Fibroblast of pulmonary artery (primary cell): ENCODE results near the gene C4orf50.
"Not testable (repeated sequence)": the region's sequence is repeated elsewhere in the genome, so short reads cannot be mapped to it uniquely, and the experiment has no call there.

Experiments
- DNase-seq: peaks from one replicate; pipeline ENCODE4 v3.0.0-alpha.2; 2010; ENCODE audit warnings: low read depth
- H3K4me3 ChIP-seq: replicated peaks from 2 replicates; pipeline ENCODE4 v1.5.1; 2011; ENCODE audit warnings: low read depth, mild to moderate bottlenecking, control low read depth, low read length, moderate library complexity
- TF ChIP-seq, protein P1 (sequence below): IDR thresholded peaks from 2 replicates; pipeline ENCODE4 v1.5.1; 2011; ENCODE audit warnings: mild to moderate bottlenecking, control low read depth, low read length, inconsistent platforms; ENCODE audit errors: missing control alignments

The C4orf50 gene

DNA sequence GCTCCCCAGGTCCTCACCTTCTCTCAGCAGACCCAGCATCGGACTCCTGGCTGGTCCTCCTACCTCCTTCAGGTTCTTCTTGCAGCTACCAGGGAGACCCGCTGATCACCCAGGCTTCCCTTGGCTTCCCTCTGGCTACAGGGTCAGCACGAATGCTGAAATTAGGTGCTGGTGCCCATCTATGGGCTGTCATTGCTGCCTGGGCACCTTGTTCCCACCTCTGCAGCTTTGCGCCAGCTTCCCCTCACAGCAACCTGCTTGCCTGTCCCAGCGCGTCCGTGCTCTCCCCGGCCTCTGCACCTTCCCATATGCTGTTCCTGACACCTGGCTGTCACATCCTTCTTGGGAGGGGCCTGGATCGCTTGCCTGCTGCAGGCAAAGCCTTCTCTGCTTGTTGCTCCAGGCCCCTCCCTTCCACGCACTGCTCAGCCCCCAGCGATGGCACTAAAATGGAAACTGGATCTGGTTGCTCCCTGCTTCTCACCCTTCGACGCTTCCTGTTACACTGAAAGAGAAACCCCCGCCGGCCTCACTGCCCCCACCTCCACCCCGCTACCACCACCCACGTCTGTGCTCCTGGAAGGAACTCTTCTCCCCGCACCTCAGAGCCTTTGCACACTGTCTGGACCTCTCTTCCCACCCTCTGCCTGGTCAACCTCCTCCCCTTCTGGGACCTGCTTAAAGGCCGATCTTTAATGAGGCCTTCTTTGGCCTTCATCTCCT, 22.2 kb downstream of the C4orf50 start:
- TF ChIP-seq, protein P1, sequence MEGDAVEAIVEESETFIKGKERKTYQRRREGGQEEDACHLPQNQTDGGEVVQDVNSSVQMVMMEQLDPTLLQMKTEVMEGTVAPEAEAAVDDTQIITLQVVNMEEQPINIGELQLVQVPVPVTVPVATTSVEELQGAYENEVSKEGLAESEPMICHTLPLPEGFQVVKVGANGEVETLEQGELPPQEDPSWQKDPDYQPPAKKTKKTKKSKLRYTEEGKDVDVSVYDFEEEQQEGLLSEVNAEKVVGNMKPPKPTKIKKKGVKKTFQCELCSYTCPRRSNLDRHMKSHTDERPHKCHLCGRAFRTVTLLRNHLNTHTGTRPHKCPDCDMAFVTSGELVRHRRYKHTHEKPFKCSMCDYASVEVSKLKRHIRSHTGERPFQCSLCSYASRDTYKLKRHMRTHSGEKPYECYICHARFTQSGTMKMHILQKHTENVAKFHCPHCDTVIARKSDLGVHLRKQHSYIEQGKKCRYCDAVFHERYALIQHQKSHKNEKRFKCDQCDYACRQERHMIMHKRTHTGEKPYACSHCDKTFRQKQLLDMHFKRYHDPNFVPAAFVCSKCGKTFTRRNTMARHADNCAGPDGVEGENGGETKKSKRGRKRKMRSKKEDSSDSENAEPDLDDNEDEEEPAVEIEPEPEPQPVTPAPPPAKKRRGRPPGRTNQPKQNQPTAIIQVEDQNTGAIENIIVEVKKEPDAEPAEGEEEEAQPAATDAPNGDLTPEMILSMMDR = no peak
- no peak for DNase-seq
- H3K4me3 ChIP-seq = no peak overlapping the region

GRCh38 chr4:5993876-5994811, 24.1 kb downstream of the C4orf50 start:
- TF ChIP-seq, protein P1 = no peak
- H3K4me3 ChIP-seq = no peak overlapping the region
- DNase-seq = no peak

DNA sequence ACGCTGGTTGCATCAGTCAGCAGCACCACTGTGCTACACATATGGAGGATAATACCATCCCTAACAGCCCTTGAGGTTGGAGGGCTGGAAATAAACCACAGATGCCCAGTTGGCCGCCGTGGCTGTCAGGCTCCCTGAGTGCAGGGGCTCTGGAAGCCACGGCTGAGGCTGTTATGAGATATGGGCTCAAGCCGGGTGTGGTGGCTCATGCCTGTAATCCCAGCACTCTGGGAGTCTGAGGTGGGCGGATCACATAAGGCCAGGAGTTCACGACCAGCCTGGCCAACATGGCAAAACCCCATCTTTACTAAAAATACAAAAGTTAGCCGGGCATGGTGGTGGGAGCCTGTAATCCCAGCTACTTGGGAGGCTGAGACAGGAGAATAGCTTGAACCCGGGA, 24.9 kb downstream of the C4orf50 start:
- DNase-seq, H3K4me3 ChIP-seq: not testable (repeated sequence)

DNA sequence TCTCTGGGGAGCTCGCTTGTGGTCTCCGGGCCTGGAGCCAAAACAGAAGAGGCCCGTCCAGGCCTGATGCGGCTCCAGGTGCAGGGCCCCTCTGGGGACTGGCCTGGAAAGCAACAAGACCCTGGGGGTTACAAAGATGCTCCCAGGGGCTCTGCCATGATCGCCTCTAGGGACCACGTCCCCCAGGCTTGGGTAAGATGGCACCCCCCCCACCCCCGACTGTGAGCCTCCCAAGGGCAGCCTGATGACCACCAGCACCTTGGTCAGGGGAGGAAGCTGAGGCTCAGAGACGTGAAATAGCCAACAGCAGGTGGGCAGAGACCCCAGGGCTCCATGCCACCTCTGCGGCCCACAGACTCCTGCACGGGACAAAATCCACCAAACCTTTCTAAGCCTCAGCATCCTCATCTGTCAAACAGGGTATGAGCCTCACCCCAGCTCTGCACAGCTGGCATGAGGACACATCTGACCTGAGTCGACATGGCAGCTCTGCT, 25.4 kb downstream of the C4orf50 start:
- no peak overlapping the region for H3K4me3 ChIP-seq
- TF ChIP-seq, protein P1 = no peak
- DNase-seq = no peak

DNA sequence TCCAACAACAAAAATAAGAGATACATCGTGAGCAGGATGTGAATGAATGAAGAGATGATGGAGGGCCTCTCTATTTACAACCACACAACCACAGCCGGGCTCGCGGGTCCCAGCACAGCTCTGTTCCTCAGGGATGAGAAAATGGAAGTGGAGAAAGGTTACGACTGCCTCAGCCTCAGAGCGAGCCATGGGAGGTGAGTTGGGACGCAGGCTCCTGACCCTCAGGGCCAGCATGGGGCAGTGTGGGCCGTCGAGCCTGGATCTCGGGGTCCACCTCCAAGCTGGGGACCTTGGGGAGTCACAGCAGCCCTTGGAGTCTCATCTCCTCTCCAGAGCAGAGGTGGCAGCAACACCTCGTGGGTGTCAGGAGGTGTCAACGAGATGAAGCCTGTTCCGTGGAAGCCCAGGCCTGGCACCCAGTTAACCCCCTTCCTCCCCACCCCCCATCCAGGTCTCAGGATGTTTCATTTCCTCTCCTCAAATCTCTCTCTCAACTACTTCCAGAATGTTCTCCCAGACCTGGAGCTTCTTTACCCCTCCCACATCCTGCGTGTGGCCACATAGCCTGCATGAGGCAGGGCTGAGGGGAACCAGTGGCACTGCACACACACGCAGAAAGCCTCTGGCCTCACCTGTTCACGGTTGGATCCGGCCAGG, 25.9 kb downstream of the C4orf50 start:
- no peak overlapping the region for H3K4me3 ChIP-seq
- TF ChIP-seq, protein P1 = no peak
- DNase-seq = no peak

GRCh38 chr4:5991405-5991804, 26.8 kb downstream of the C4orf50 start:
- TF ChIP-seq, protein P1 = no peak
- no peak for DNase-seq
- no peak overlapping the region for H3K4me3 ChIP-seq
